ENCODE measurements around the gene MAB21L4.

Gene MAB21L4

GRCh38 chr2:240914645-240915525 is 18.9 kb upstream of the MAB21L4 start:
- DNase-seq (ENCODE audit: extremely low read depth, low read depth): no peak
- no peak overlapping the region for H3K4me3 ChIP-seq (replicated peaks; ENCODE audit: low read depth, low read length)
- no peak for TF ChIP-seq CTCF (IDR thresholded peaks at IDR 0.05; ENCODE audit: low read depth, low read length, missing control alignments)

GRCh38 chr2:240913810-240914644 is 18.1 kb upstream of the MAB21L4 start:
- no peak overlapping the region for H3K4me3 ChIP-seq (replicated peaks; ENCODE audit: low read depth, low read length)
- no peak for DNase-seq (ENCODE audit: extremely low read depth, low read depth)
- TF ChIP-seq CTCF (IDR thresholded peaks at IDR 0.05; ENCODE audit: low read depth, low read length, missing control alignments): peak; percentile 92

GRCh38 chr2:240912878-240913809 is 17.2 kb upstream of the MAB21L4 start:
- no peak overlapping the region for H3K4me3 ChIP-seq (replicated peaks; ENCODE audit: low read depth, low read length)
- no peak for DNase-seq (ENCODE audit: extremely low read depth, low read depth)
- TF ChIP-seq CTCF (IDR thresholded peaks at IDR 0.05; ENCODE audit: low read depth, low read length, missing control alignments): no peak

- H3K4me3 ChIP-seq (replicated peaks; ENCODE audit: low read depth, low read length): no peak overlapping the region
- no peak for TF ChIP-seq CTCF (IDR thresholded peaks at IDR 0.05; ENCODE audit: low read depth, low read length, missing control alignments)
- DNase-seq (ENCODE audit: extremely low read depth, low read depth): no peak
Measured at GRCh38 chr2:240911641-240912265, 15.8 kb upstream of the MAB21L4 start.

GRCh38 chr2:240909216-240909974 is 13.4 kb upstream of the MAB21L4 start:
- TF ChIP-seq CTCF (IDR thresholded peaks at IDR 0.05; ENCODE audit: low read depth, low read length, missing control alignments): no peak
- no peak overlapping the region for H3K4me3 ChIP-seq (replicated peaks; ENCODE audit: low read depth, low read length)
- DNase-seq (ENCODE audit: extremely low read depth, low read depth): no peak
